Loucy (cell line): Measurements from ENCODE around the gene EEF1E1.

ENCODE experiments used
- H2AFZ ChIP-seq: fragments of 200-600 bp; sonication (generic); 2 replicates; pipeline ENCODE4 v1.6.0; 2016; ENCODE audit warnings: antibody characterized with exemption, mild to moderate bottlenecking, low read length, moderate library complexity
- H3F3A ChIP-seq: fragments of 200-600 bp; 2 replicates; pipeline ENCODE4 v1.6.0; 2016; ENCODE audit warnings: antibody characterized with exemption, low read depth, mild to moderate bottlenecking
- H3K27me3 ChIP-seq: fragments of 200-600 bp; sonication (generic); 2 replicates; pipeline ENCODE4 v1.6.1; 2014; ENCODE audit warnings: low read length, mild to moderate bottlenecking; ENCODE audit not compliant: insufficient read depth, poor library complexity, severe bottlenecking
- H3K36me3 ChIP-seq: fragments of 200-600 bp; sonication (generic); 2 replicates; pipeline ENCODE4 v1.6.1; 2016; ENCODE audit warnings: low read length; ENCODE audit not compliant: insufficient read depth
- H3K4me1 ChIP-seq: fragments of 200-600 bp; sonication (generic); 2 replicates; pipeline ENCODE4 v1.5.1; 2014; ENCODE audit warnings: low read length, mild to moderate bottlenecking; ENCODE audit not compliant: insufficient read depth, poor library complexity, severe bottlenecking
- H3K4me2 ChIP-seq: fragments of 200-600 bp; sonication (generic); 2 replicates; pipeline ENCODE4 v1.6.0; 2014; ENCODE audit warnings: antibody characterized with exemption, low read length, low read depth, mild to moderate bottlenecking; ENCODE audit not compliant: poor library complexity, severe bottlenecking
- H3K4me3 ChIP-seq: fragments of 200-600 bp; sonication (generic); 2 replicates; pipeline ENCODE4 v1.5.1; 2014; ENCODE audit warnings: low read length, mild to moderate bottlenecking, mixed read lengths; ENCODE audit not compliant: poor library complexity, severe bottlenecking
- H3K79me2 ChIP-seq: fragments of 200-600 bp; sonication (generic); 2 replicates; pipeline ENCODE4 v1.6.1; 2014; ENCODE audit warnings: low read length; ENCODE audit not compliant: insufficient read depth
- H3K9ac ChIP-seq: fragments of 200-600 bp; sonication (generic); 2 replicates; pipeline ENCODE4 v1.6.0; 2014; ENCODE audit warnings: mild to moderate bottlenecking, low read depth, low read length, moderate library complexity; ENCODE audit not compliant: poor library complexity, severe bottlenecking
- H3K9me2 ChIP-seq: fragments of 200-600 bp; sonication (generic); replicated peaks from 2 replicates; pipeline ENCODE4 v1.6.1; 2016; ENCODE audit warnings: low read depth, low read length, mixed read lengths
- H3K9me3 ChIP-seq: fragments of 200-600 bp; sonication (generic); 2 replicates; pipeline ENCODE4 v1.6.1; 2014; ENCODE audit warnings: mild to moderate bottlenecking, antibody characterized with exemption, low read length, low read depth; ENCODE audit not compliant: insufficient read depth
- H4K20me1 ChIP-seq: fragments of 200-600 bp; sonication (generic); 2 replicates; pipeline ENCODE4 v1.6.0; 2014; ENCODE audit warnings: antibody characterized with exemption, low read length, mild to moderate bottlenecking; ENCODE audit not compliant: insufficient read depth, poor library complexity, severe bottlenecking
- EZH2phosphoT487 ChIP-seq: fragments of 200-600 bp; IDR thresholded peaks from 2 replicates; pipeline ENCODE4 v1.6.1; 2018; ENCODE audit warnings: antibody characterized with exemption, mild to moderate bottlenecking, moderate library complexity, borderline replicate concordance
- TF ChIP-seq, protein P1 (sequence below): fragments of 200-600 bp; sonication (generic); conservative IDR thresholded peaks from 2 replicates; pipeline ENCODE4 v1.5.1; 2014; ENCODE audit warnings: mild to moderate bottlenecking, antibody characterized with exemption, low read length

The EEF1E1 gene

DNA sequence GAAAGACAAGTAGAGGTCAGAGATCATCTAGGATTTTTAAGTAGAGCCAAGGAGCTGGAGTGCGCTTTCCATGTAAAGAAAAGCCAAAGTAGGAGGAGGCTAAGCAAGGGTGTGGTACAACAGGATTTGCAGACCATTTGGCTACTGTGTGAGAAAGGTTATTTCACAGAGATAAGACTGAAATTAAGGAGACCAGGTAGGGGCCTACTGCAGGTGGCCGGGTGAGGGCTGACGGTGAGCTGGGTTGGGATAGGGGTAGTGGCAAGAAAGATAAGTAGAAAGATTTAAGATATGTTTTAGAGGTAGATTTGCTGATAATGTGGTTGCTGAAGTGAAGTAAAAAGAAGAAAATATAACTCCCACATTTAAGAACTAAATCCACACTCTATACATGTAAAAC, 42.0 kb downstream of the EEF1E1 start:
- Histone ChIP-seq H3K9ac (no peak overlapping the region), H3K9me2 (no peaks in the 10 kb centered on the region), H3K4me1 (peaks cover 16% of the 10 kb centered on the region), H3K9me3 (no peaks in the 10 kb centered on the region), H3K4me2 (peak overlapping the region; percentile 40), H3F3A (no peaks in the 10 kb centered on the region), H4K20me1 (peaks cover 8% of the 10 kb centered on the region), H3K79me2 (peaks cover 29% of the 10 kb centered on the region), H3K27me3 (no peaks in the 10 kb centered on the region), H3K4me3 (no peak overlapping the region), H3K36me3 (peaks cover 4% of the 10 kb centered on the region; the same call in 1 of the 2 replicates), H2AFZ (no peak overlapping the region)
- TF ChIP-seq, protein P1, sequence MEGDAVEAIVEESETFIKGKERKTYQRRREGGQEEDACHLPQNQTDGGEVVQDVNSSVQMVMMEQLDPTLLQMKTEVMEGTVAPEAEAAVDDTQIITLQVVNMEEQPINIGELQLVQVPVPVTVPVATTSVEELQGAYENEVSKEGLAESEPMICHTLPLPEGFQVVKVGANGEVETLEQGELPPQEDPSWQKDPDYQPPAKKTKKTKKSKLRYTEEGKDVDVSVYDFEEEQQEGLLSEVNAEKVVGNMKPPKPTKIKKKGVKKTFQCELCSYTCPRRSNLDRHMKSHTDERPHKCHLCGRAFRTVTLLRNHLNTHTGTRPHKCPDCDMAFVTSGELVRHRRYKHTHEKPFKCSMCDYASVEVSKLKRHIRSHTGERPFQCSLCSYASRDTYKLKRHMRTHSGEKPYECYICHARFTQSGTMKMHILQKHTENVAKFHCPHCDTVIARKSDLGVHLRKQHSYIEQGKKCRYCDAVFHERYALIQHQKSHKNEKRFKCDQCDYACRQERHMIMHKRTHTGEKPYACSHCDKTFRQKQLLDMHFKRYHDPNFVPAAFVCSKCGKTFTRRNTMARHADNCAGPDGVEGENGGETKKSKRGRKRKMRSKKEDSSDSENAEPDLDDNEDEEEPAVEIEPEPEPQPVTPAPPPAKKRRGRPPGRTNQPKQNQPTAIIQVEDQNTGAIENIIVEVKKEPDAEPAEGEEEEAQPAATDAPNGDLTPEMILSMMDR = no peak
- no peak for TF ChIP-seq EZH2phosphoT487

DNA sequence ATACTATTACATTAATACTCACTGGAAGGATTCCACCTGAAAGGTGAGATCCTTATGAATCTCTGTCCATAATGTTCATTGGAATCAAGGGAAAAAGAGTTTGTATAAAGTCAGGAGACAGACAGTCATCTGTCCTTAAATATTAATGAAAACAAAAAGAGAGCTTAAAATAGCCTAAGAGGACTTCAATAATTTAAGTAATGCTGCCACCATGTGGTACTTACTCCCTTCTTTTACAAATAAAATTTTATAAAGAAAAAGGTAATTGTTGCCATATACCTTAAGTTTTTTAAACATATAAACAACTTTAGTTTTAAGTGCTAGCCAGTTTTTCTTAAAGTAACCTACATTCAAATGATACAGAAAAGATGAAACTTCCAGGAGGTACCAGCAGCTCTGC, 43.2 kb downstream of the EEF1E1 start:
- H3K9me3 ChIP-seq = no peaks in the 10 kb centered on the region
- peaks cover 29% of the 10 kb centered on the region for H3K79me2 ChIP-seq
- peaks cover 10% of the 10 kb centered on the region for H3K4me1 ChIP-seq
- H3K4me2 ChIP-seq = peak overlapping the region; percentile 40
- H3K27me3 ChIP-seq = no peaks in the 10 kb centered on the region
- H2AFZ ChIP-seq = no peak overlapping the region
- H3F3A ChIP-seq = no peaks in the 10 kb centered on the region
- H4K20me1 ChIP-seq = peaks cover 8% of the 10 kb centered on the region
- H3K4me3 ChIP-seq = no peak overlapping the region
- peaks cover 4% of the 10 kb centered on the region; the same call in 1 of the 2 replicates for H3K36me3 ChIP-seq
- TF ChIP-seq, protein P1 = peak; percentile 58
- TF ChIP-seq EZH2phosphoT487 = no peak
- no peak overlapping the region for H3K9ac ChIP-seq
- H3K9me2 ChIP-seq = no peaks in the 10 kb centered on the region

DNA sequence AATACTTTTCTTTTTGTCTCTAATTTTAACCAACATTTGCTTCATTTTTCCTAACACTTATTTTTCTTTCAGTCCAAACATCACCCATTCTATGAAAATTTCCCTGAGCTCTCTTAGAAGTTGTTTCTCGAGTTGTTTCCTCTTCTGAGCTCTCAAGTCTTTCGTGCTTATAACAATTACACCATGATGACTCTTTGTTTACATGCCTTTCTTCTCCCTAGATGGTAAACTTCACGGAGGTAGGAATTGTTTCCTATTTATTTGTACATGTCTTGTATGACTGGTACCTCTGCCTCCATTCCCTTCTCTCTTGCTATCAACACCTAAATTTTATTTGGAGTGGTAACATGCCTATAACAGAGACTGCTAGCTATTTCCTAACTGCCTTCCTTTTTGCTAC, 44.6 kb downstream of the EEF1E1 start:
- Histone ChIP-seq H3K4me1 (peaks cover 10% of the 10 kb centered on the region), H3K9me2 (no peaks in the 10 kb centered on the region), H3K4me3 (no peak overlapping the region), H3K36me3 (peaks cover 4% of the 10 kb centered on the region; the same call in 1 of the 2 replicates), H3K4me2 (no peak overlapping the region), H3F3A (no peaks in the 10 kb centered on the region), H4K20me1 (peaks cover 8% of the 10 kb centered on the region), H3K79me2 (peaks cover 16% of the 10 kb centered on the region; the same call in 1 of the 2 replicates), H2AFZ (no peak overlapping the region), H3K9me3 (no peaks in the 10 kb centered on the region), H3K9ac (peak overlapping the region; percentile 31), H3K27me3 (no peaks in the 10 kb centered on the region)
- no peak for TF ChIP-seq EZH2phosphoT487
- TF ChIP-seq, protein P1 = no peak
